ENCODE data around the gene CHMP2A. TPM values are rescaled to one million over a fixed set of nuclear protein-coding genes. Genes with fewer than 3 reads are reported as not detected.

The CHMP2A gene
- total RNA-seq, 3 donors from 2014 or later, result 74.6 to 157 (median 92.8) TPM

- peaks cover 0 to 12% of the 10 kb centered on the region in 2 donors for H3K4me1 ChIP-seq
- intact Hi-C loops (cut with DNase I; ENCODE audit: low total_unique reads), result no loop called here
- TF ChIP-seq, protein P1, sequence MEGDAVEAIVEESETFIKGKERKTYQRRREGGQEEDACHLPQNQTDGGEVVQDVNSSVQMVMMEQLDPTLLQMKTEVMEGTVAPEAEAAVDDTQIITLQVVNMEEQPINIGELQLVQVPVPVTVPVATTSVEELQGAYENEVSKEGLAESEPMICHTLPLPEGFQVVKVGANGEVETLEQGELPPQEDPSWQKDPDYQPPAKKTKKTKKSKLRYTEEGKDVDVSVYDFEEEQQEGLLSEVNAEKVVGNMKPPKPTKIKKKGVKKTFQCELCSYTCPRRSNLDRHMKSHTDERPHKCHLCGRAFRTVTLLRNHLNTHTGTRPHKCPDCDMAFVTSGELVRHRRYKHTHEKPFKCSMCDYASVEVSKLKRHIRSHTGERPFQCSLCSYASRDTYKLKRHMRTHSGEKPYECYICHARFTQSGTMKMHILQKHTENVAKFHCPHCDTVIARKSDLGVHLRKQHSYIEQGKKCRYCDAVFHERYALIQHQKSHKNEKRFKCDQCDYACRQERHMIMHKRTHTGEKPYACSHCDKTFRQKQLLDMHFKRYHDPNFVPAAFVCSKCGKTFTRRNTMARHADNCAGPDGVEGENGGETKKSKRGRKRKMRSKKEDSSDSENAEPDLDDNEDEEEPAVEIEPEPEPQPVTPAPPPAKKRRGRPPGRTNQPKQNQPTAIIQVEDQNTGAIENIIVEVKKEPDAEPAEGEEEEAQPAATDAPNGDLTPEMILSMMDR (IDR thresholded peaks at IDR 0.05), result no peak
- TF ChIP-seq POLR2A (IDR thresholded peaks at IDR 0.05) (no peak), POLR2AphosphoS5 (IDR thresholded peaks at IDR 0.05) (no peak)
- peak overlapping the region in 1 of 2 donors; percentile 98 for H3K27ac ChIP-seq
- DNase-seq (ENCODE audit: low spot score in 2 of 2), result peak in 1 of 2 donors; percentile 40
- no peaks in the 10 kb centered on the region for H3K36me3 ChIP-seq
- no peak overlapping the region for H3K4me3 ChIP-seq
- H3K9me3 ChIP-seq, result no peaks in the 10 kb centered on the region
- H3K27me3 ChIP-seq, result no peaks in the 10 kb centered on the region
These were observed 16.7 kb upstream of the CHMP2A start for GRCh38 chr19:58571575-58571947.

- TF ChIP-seq POLR2AphosphoS5 (IDR thresholded peaks at IDR 0.05) (no peak), POLR2A (IDR thresholded peaks at IDR 0.05) (no peak)
- TF ChIP-seq, protein P1 (IDR thresholded peaks at IDR 0.05), result no peak
- no peaks in the 10 kb centered on the region for H3K9me3 ChIP-seq
- intact Hi-C loops (cut with DNase I; ENCODE audit: low total_unique reads), result no loop called here
These were observed 16.1 kb upstream of the CHMP2A start for GRCh38 chr19:58570770-58571574.

DNA sequence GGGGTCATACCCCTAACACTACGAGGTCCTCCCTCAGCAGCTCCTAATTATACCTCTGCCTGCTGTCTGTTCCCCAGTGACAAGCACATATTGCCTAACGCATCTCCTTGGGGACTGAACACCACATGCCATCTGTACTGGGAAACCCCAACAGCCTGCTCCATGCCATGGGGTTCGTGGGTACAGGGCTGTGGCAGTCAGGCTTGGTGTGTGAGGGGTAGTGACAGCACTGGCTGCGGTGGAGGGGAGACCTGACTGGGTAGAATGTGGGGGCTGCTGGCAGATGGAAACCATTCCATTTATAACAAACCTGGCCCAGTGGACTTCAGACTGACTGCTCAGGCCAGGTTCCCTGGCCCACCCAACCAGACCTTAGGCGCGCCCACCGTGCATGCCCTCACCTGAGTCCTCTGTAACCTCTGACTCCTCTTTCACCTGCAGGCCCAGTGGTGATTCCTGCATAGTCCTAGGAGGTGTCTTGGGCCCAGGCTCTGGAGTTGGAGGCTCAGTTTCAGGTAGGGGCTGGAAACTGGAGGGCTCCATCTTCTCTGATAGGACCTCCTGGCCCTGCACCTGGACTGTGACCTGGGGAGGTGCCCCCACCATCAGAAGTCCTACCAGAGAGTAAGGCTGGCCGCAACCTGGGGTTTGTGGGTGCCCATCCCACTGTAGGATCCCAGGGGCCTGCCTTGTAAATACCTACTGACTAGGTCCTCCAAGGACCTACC is 15.2 kb upstream of the CHMP2A start:
- TF ChIP-seq POLR2A (IDR thresholded peaks at IDR 0.05) (no peak), POLR2AphosphoS5 (IDR thresholded peaks at IDR 0.05) (no peak)
- TF ChIP-seq, protein P1 (IDR thresholded peaks at IDR 0.05), result no peak
- Histone ChIP-seq H3K36me3 (no peaks in the 10 kb centered on the region), H3K27ac (no peak overlapping the region), H3K27me3 (no peaks in the 10 kb centered on the region), H3K4me3 (no peak overlapping the region), H3K4me1 (peaks cover 0 to 12% of the 10 kb centered on the region in 2 donors), H3K9me3 (no peaks in the 10 kb centered on the region)
- intact Hi-C loops (cut with DNase I; ENCODE audit: low total_unique reads), result no loop called here
- DNase-seq (ENCODE audit: low spot score in 2 of 2), result peak in 1 of 2 donors; percentile 48

More at GRCh38 chr19:58570770-58571574, 16.1 kb upstream of the CHMP2A start:
- DNase-seq (ENCODE audit: low spot score in 2 of 2), result peak in 1 of 2 donors; percentile 47
- no peaks in the 10 kb centered on the region for H3K27me3 ChIP-seq
- no peak overlapping the region for H3K4me3 ChIP-seq
- peaks cover 0 to 12% of the 10 kb centered on the region in 2 donors for H3K4me1 ChIP-seq
- no peak overlapping the region for H3K27ac ChIP-seq
- H3K36me3 ChIP-seq, result no peaks in the 10 kb centered on the region

DNA sequence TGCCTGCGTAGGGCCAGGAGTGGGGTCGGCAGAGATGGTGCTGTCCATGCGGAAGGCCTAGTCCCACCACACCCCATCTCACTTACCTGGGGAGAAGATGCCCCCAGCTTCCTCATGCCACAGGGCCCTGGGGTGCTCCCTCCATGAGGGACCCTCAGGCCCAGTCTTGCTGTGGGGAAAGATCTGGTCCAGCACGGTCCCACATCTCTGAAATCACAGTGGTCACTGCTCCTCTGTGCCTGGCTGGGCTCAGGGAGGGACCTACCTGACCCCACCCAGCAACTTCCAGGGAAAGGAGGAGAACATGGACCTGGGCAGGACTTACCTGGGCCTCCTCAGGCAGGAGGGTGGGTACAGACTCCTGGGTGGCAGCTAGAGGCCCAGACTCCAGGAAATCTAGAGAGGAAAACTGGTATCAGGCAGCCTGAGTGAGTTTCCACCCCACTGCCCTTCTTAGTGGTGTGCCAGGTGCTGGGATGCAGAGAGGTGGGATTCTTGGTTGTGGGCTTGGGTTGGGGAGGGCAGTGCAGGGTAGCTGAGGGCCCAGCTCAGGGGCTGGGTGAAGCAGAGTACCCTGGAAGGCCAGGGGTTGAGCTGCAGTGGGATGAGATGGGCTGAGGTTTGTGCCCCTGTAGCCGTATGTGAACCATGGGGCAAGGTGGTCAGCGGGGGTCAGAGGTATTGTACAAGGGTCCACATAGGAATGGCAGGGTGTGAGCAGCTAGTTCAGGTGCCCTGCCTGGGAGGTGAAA is 14.5 kb upstream of the CHMP2A start:
- peaks cover 0 to 12% of the 10 kb centered on the region in 2 donors for H3K4me1 ChIP-seq
- DNase-seq (ENCODE audit: low spot score in 2 of 2), result peak in 1 of 2 donors; percentile 14
- H3K9me3 ChIP-seq, result no peaks in the 10 kb centered on the region
- no peak overlapping the region for H3K4me3 ChIP-seq
- TF ChIP-seq, protein P1 (IDR thresholded peaks at IDR 0.05), result no peak
- TF ChIP-seq POLR2AphosphoS5 (IDR thresholded peaks at IDR 0.05) (no peak), POLR2A (IDR thresholded peaks at IDR 0.05) (no peak)
- no peaks in the 10 kb centered on the region for H3K27me3 ChIP-seq
- H3K27ac ChIP-seq, result no peak overlapping the region
- H3K36me3 ChIP-seq, result no peaks in the 10 kb centered on the region
- intact Hi-C loops (cut with DNase I; ENCODE audit: low total_unique reads), result no loop called here

All from breast epithelium (tissue), 4 donors.